CD14-positive monocyte (primary cell): ENCODE results near the gene HMG20B. TPM values are rescaled to one million over a fixed set of nuclear protein-coding genes. Genes with fewer than 3 reads are reported as not detected.

ENCODE experiments used
- DNase-seq, 3 donors: peaks; one replicate each; pipeline ENCODE4 v3.0.0-alpha.2; 2011 to 2022
- H2AFZ ChIP-seq: 2 replicates; pipeline ENCODE4 v1.6.0; 2012; ENCODE audit warnings: mild to moderate bottlenecking, low read depth, low read length, inconsistent platforms; ENCODE audit not compliant: insufficient read depth, poor library complexity, severe bottlenecking
- H3K27ac ChIP-seq, 2 donors: 1 replicate in 1 of 2; 2 replicates in 1 of 2; pipeline ENCODE4 v1.5.1; 2012 to 2013; ENCODE audit warnings: low read length in 2 of 2, control low read depth in 1 of 2, inconsistent platforms in 1 of 2, low read depth in 1 of 2, mild to moderate bottlenecking in 1 of 2
- H3K27me3 ChIP-seq, 2 donors: one replicate each; pipeline versions ENCODE4 v1.6.0 to v1.6.1; 2011 to 2013; ENCODE audit warnings: low read length in 2 of 2; ENCODE audit not compliant: control insufficient read depth in 2 of 2, insufficient read depth in 2 of 2
- H3K36me3 ChIP-seq, 2 donors: replicated peaks in 1 of 2; 1 replicate in 1 of 2; 2 replicates in 1 of 2; pipeline versions ENCODE4 v1.5.1 to v1.6.1; 2012 to 2013; ENCODE audit warnings: low read length in 2 of 2, control low read depth in 1 of 2, inconsistent platforms in 1 of 2, mild to moderate bottlenecking in 1 of 2; ENCODE audit not compliant: insufficient read depth in 2 of 2, control insufficient read depth in 1 of 2
- H3K4me1 ChIP-seq, 2 donors: 1 replicate in 1 of 2; 2 replicates in 1 of 2; pipeline versions ENCODE4 v1.5.1 to v1.6.1; 2012 to 2013; ENCODE audit warnings: low read length in 2 of 2, control low read depth in 1 of 2, inconsistent platforms in 1 of 2, mild to moderate bottlenecking in 1 of 2, moderate library complexity in 1 of 2; ENCODE audit not compliant: insufficient read depth in 2 of 2, control insufficient read depth in 1 of 2
- H3K4me2 ChIP-seq: replicated peaks from 2 replicates; pipeline ENCODE3; 2012; ENCODE audit warnings: low read length, moderate library complexity, mild to moderate bottlenecking; ENCODE audit not compliant: poor library complexity, severe bottlenecking; ENCODE audit errors: extremely low read depth
- H3K4me3 ChIP-seq, 3 experiments: fragments of 200-600 bp in 1 of 3; sonication (generic) in 1 of 3; replicated peaks in 1 of 3; 1 replicate in 2 of 3; 2 replicates in 1 of 3; pipeline ENCODE4 v1.5.1; 2011 to 2013; ENCODE audit warnings: low read length in 3 of 3, mild to moderate bottlenecking in 3 of 3, control low read depth in 2 of 3, low read depth in 2 of 3, inconsistent platforms in 1 of 3, moderate library complexity in 1 of 3
- H3K79me2 ChIP-seq: 2 replicates; pipeline ENCODE4 v1.6.0; 2012; ENCODE audit warnings: mild to moderate bottlenecking, control low read depth, inconsistent platforms, low read length, moderate library complexity; ENCODE audit not compliant: insufficient read depth
- H3K9ac ChIP-seq: 2 replicates; pipeline ENCODE4 v1.6.0; 2017; ENCODE audit warnings: low read length, mild to moderate bottlenecking; ENCODE audit not compliant: insufficient read depth, poor library complexity, severe bottlenecking
- H3K9me3 ChIP-seq, 2 donors: replicated peaks in 1 of 2; 1 replicate in 1 of 2; 2 replicates in 1 of 2; pipeline versions ENCODE4 v1.5.1 to v1.6.1; 2012 to 2013; ENCODE audit warnings: low read length in 2 of 2, control low read depth in 1 of 2; ENCODE audit not compliant: control insufficient read depth in 1 of 2, insufficient read depth in 1 of 2
- H4K20me1 ChIP-seq: 2 replicates; pipeline ENCODE4 v1.6.0; 2012; ENCODE audit warnings: mild to moderate bottlenecking, low read length, control low read depth, moderate library complexity; ENCODE audit not compliant: insufficient read depth
- H3K27ac Mint-ChIP-seq, 7 donors: one replicate each; pipeline ENCODE4 v1.8.0; 2020; ENCODE audit warnings: mild to moderate bottlenecking in 7 of 7, mixed read lengths in 7 of 7, moderate library complexity in 6 of 7, inconsistent platforms in 2 of 7
- H3K27me3 Mint-ChIP-seq, 3 donors: one replicate each; pipeline ENCODE4 v1.8.0; 2021 to 2022; ENCODE audit warnings: low read depth in 3 of 3, mild to moderate bottlenecking in 3 of 3, mixed read lengths in 3 of 3, moderate library complexity in 3 of 3, inconsistent platforms in 1 of 3
- H3K36me3 Mint-ChIP-seq, 2 donors: one replicate each; pipeline ENCODE4 v1.8.0; 2020; ENCODE audit warnings: mixed read lengths in 2 of 2, inconsistent platforms in 1 of 2, mild to moderate bottlenecking in 1 of 2
- H3K4me1 Mint-ChIP-seq: one replicate; pipeline ENCODE4 v1.8.0; 2020; ENCODE audit warnings: mild to moderate bottlenecking, mixed read lengths
- H3K4me3 Mint-ChIP-seq, 2 donors: one replicate each; pipeline ENCODE4 v1.8.0; 2020; ENCODE audit warnings: mild to moderate bottlenecking in 2 of 2, mixed read lengths in 2 of 2, moderate library complexity in 1 of 2
- H3K9me3 Mint-ChIP-seq, 7 donors: one replicate each; pipeline ENCODE4 v1.8.0; 2020 to 2022; ENCODE audit warnings: mixed read lengths in 7 of 7, mild to moderate bottlenecking in 6 of 7, moderate library complexity in 6 of 7, inconsistent platforms in 2 of 7
- CTCF ChIP-seq: fragments of 200-600 bp; IDR thresholded peaks from one replicate; pipeline ENCODE4 v1.8.0; 2022; ENCODE audit warnings: antibody characterized with exemption, mild to moderate bottlenecking
- WGBS: methylation state at CpG from one replicate; pipeline ENCODE4 v1.1.5; 2013; ENCODE audit warnings: missing lambda C conversion rate; ENCODE audit not compliant: insufficient coverage; 5-methylcytosine and 5-hydroxymethylcytosine counted together
- intact Hi-C, 2 donors: fragments of 100-400 bp; cut with micrococcal nuclease; formaldehyde crosslinking; loops; one replicate each; pipeline versions ENCODE4 v1.15.0 to v1.15.1; 2023
- polyA plus RNA-seq, 3 donors: library from polyadenylated mRNA; depleted of rRNA in 1 of 3; unstranded in 2 of 3; stranded (reverse) in 1 of 3; fragments of 300-500 nt in 2 of 3; fragments of >200 nt in 1 of 3; fragmentation: Illumina TruSeq in 2 of 3; gene quantifications; 1 replicate in 2 of 3; 2 replicates in 1 of 3; pipeline ENCODE4 v1.2.3, GENCODE V29; 2012 to 2021

HMG20B gene
- polyA plus RNA-seq, 3 donors, result 52.4 to 58.8 (median 56.5) TPM

- 100% methylated on average over 4 of the region's 10 CpGs for WGBS
These were observed 36.8 kb upstream of the HMG20B start for GRCh38 chr19:3535981-3536380.

GRCh38 chr19:3536429-3537100 lies 36.2 kb upstream of the HMG20B start:
- Mint-ChIP-seq H3K4me3 (no peak overlapping the region), H3K36me3 (peaks cover 35 to 60% of the 10 kb centered on the region in 2 donors), H3K4me1 (peaks cover 10% of the 10 kb centered on the region), H3K27me3 (peaks cover 0 to 1% (median 0%) of the 10 kb centered on the region in 3 donors), H3K27ac (peak overlapping the region in 2 of 7 donors; percentile 2 to 25), H3K9me3 (peaks cover 0 to 5% (median 2%) of the 10 kb centered on the region in 7 donors)
- Histone ChIP-seq H3K4me1 (peaks cover 0 to 5% of the 10 kb centered on the region in 2 donors), H3K9ac (no peak overlapping the region), H3K9me3 (no peaks in the 10 kb centered on the region), H3K79me2 (no peaks in the 10 kb centered on the region), H2AFZ (no peak overlapping the region), H3K27ac (no peak overlapping the region), H3K27me3 (no peaks in the 10 kb centered on the region), H3K36me3 (peaks cover 41 to 61% of the 10 kb centered on the region in 2 donors), H3K4me3 (no peak overlapping the region), H4K20me1 (peaks cover 47% of the 10 kb centered on the region), H3K4me2 (no peak overlapping the region)
- TF ChIP-seq CTCF, result no peak
- no peak for DNase-seq
- 87% methylated on average over 25 of the region's 27 CpGs for WGBS
- intact Hi-C loops, result no loop called here

More at GRCh38 chr19:3535981-3536380, 36.8 kb upstream of the HMG20B start:
- peaks cover 47% of the 10 kb centered on the region for H4K20me1 ChIP-seq
- H2AFZ ChIP-seq, result no peak overlapping the region
- H3K4me1 Mint-ChIP-seq, result peaks cover 10% of the 10 kb centered on the region
- no peak overlapping the region for H3K4me3 Mint-ChIP-seq
- no peak overlapping the region for H3K27ac ChIP-seq
- intact Hi-C loops, result no loop called here
- H3K9me3 Mint-ChIP-seq, result peaks cover 0 to 5% (median 2%) of the 10 kb centered on the region in 7 donors
- no peak overlapping the region for H3K4me2 ChIP-seq
- no peaks in the 10 kb centered on the region for H3K9me3 ChIP-seq
- H3K4me3 ChIP-seq, result no peak overlapping the region
- peaks cover 35 to 60% of the 10 kb centered on the region in 2 donors for H3K36me3 Mint-ChIP-seq
- H3K27me3 Mint-ChIP-seq, result no peaks in the 10 kb centered on the region
- peaks cover 0 to 5% of the 10 kb centered on the region in 2 donors for H3K4me1 ChIP-seq
- no peaks in the 10 kb centered on the region for H3K27me3 ChIP-seq
- no peaks in the 10 kb centered on the region for H3K79me2 ChIP-seq
- H3K27ac Mint-ChIP-seq, result peak overlapping the region in 2 of 7 donors; percentile 2 to 27
- peaks cover 47 to 67% of the 10 kb centered on the region in 2 donors for H3K36me3 ChIP-seq
- H3K9ac ChIP-seq, result no peak overlapping the region
- no peak for TF ChIP-seq CTCF
- no peak for DNase-seq
